Osteoblast (primary cell): Measurements from ENCODE around the gene GOLGB1. TPM values are rescaled to one million over a fixed set of nuclear protein-coding genes. Genes with fewer than 3 reads are reported as not detected.

ENCODE experiments used
- DNase-seq: peaks from one replicate; pipeline ENCODE4 v3.0.0; 2011; ENCODE audit warnings: low spot score, mixed read lengths; ENCODE audit not compliant: insufficient read length; ENCODE audit errors: missing footprints
- H2AFZ ChIP-seq: 2 replicates; pipeline ENCODE4 v1.6.0; 2011; ENCODE audit warnings: mild to moderate bottlenecking, low read length
- H3K27ac ChIP-seq: 2 replicates; pipeline ENCODE4 v1.5.1; 2011; ENCODE audit warnings: mild to moderate bottlenecking, low read depth, low read length, moderate library complexity
- H3K27me3 ChIP-seq: 2 replicates; pipeline ENCODE4 v1.6.0; 2012; ENCODE audit warnings: mild to moderate bottlenecking, control low read depth, inconsistent platforms, low read length, moderate library complexity; ENCODE audit not compliant: insufficient read depth
- H3K36me3 ChIP-seq: 2 replicates; pipeline ENCODE4 v1.5.1; 2011; ENCODE audit warnings: mild to moderate bottlenecking, low read length, control low read depth, moderate library complexity; ENCODE audit not compliant: insufficient read depth
- H3K4me1 ChIP-seq: 2 replicates; pipeline ENCODE4 v1.5.1; 2011; ENCODE audit warnings: mild to moderate bottlenecking, low read length, control low read depth, moderate library complexity; ENCODE audit not compliant: insufficient read depth
- H3K4me2 ChIP-seq: 2 replicates; pipeline ENCODE4 v1.6.0; 2011; ENCODE audit warnings: mild to moderate bottlenecking, low read length; ENCODE audit not compliant: insufficient read depth
- H3K4me3 ChIP-seq: fragments of 200-600 bp; sonication (generic); 3 replicates; pipeline ENCODE4 v1.5.1; 2012; ENCODE audit warnings: mild to moderate bottlenecking, low read length, inconsistent platforms; ENCODE audit not compliant: insufficient read depth
- H3K79me2 ChIP-seq: 2 replicates; pipeline ENCODE4 v1.6.0; 2012; ENCODE audit warnings: mild to moderate bottlenecking, low read length, control low read depth, inconsistent platforms; ENCODE audit not compliant: insufficient read depth
- H3K9me3 ChIP-seq: 2 replicates; pipeline ENCODE4 v1.5.1; 2011; ENCODE audit warnings: low read depth, low read length, control low read depth
- H4K20me1 ChIP-seq: 2 replicates; pipeline ENCODE4 v1.6.0; 2012; ENCODE audit warnings: mild to moderate bottlenecking, low read length, control low read depth; ENCODE audit not compliant: insufficient read depth
- total RNA-seq: library from RNA; depleted of rRNA; stranded (reverse); fragments of >200 nt; gene quantifications from 2 replicates; pipeline ENCODE4 v1.2.3, GENCODE V29; 2012
- TF ChIP-seq, protein P1 (sequence below): IDR thresholded peaks from 2 replicates; pipeline ENCODE4 v1.5.1; 2011; ENCODE audit warnings: mild to moderate bottlenecking, low read depth, low read length, moderate library complexity; ENCODE audit errors: extremely low read depth

Gene GOLGB1
- total RNA-seq, 1 donor: 70.6 TPM

DNA sequence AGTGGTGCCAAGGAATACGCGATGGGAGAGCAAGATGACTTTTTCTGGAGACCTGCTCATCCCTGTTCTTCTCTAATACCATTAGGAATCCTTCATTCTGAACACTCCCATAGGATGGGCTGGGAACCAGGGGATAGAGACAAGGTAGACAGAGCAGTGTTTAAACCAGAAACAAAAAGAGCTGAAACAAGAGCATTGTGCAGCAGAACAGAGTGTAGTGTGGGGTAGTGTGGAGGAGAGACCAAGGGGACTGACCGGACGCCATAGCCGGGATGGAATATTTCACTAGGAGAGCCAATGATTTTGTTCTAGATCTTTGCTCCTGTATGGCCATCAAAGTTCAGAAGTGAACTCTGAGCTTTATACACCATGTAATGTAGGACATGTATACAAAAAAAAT lies 104.5 kb downstream of the GOLGB1 start:
- Histone ChIP-seq H3K4me1 (no peaks in the 10 kb centered on the region), H3K79me2 (no peaks in the 10 kb centered on the region), H3K4me2 (no peak overlapping the region), H4K20me1 (no peaks in the 10 kb centered on the region), H3K9me3 (no peaks in the 10 kb centered on the region), H2AFZ (no peak overlapping the region), H3K27me3 (no peaks in the 10 kb centered on the region), H3K36me3 (no peaks in the 10 kb centered on the region), H3K27ac (no peak overlapping the region), H3K4me3 (no peak overlapping the region)
- no peak for DNase-seq
- TF ChIP-seq, protein P1, sequence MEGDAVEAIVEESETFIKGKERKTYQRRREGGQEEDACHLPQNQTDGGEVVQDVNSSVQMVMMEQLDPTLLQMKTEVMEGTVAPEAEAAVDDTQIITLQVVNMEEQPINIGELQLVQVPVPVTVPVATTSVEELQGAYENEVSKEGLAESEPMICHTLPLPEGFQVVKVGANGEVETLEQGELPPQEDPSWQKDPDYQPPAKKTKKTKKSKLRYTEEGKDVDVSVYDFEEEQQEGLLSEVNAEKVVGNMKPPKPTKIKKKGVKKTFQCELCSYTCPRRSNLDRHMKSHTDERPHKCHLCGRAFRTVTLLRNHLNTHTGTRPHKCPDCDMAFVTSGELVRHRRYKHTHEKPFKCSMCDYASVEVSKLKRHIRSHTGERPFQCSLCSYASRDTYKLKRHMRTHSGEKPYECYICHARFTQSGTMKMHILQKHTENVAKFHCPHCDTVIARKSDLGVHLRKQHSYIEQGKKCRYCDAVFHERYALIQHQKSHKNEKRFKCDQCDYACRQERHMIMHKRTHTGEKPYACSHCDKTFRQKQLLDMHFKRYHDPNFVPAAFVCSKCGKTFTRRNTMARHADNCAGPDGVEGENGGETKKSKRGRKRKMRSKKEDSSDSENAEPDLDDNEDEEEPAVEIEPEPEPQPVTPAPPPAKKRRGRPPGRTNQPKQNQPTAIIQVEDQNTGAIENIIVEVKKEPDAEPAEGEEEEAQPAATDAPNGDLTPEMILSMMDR: no peak

DNA sequence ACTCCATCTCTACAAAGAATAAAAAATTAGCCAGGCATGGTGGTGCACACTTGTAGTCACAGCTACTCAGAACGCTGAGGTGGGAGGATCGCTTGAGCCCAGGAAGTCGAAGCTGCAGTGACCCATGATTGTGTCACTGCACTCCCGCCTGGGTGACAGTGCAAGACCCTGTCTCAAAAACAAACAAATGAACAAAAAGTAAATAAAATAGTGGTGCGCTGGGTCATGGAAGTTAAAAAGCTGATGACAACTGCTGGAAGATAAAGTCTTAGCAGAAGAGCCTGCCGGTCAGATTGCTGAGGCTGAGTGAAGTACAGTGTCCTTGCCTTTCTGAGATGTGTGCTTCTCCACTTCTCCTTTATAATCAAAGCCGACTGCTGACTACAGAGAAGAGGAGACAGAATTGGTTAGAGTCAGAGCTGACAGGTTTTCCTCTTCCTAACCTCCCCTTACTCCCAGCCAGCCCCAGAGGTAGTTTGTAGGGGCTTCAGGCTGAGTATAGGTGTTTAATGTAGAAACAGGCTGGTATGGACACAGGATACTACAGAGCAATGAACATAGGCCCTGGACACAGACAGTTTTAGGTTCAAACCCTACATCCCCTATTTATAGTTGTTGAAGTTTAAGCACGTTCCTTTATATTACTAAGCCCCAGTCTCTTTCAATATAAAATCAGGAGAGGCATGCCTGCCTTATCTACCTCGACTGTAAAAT lies 106.8 kb downstream of the GOLGB1 start:
- Histone ChIP-seq H3K4me2 (no peak overlapping the region), H3K36me3 (no peaks in the 10 kb centered on the region), H4K20me1 (no peaks in the 10 kb centered on the region), H3K4me1 (no peaks in the 10 kb centered on the region), H3K4me3 (no peak overlapping the region), H3K79me2 (no peaks in the 10 kb centered on the region), H3K27me3 (no peaks in the 10 kb centered on the region), H2AFZ (no peak overlapping the region), H3K27ac (no peak overlapping the region), H3K9me3 (no peaks in the 10 kb centered on the region)
- TF ChIP-seq, protein P1: no peak
- no peak for DNase-seq

DNA sequence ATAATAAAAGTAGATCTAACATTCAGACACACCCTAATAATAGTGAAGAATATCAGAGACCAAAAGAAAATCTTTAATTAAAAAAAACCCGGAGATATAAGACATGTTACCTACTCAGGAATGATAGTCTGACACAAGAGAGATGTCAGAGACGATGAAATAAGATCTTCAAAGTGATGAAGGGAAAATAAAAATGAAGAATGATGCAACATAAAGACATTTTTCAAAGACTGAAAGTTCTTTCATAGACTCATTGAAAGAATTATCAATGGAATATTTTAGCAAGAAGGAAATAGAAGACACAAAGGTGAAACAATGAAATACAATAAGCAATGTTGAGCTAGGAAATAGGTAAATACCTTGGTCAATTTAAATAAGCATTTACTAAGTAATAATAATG lies 108.4 kb downstream of the GOLGB1 start:
- no peak for DNase-seq

DNA sequence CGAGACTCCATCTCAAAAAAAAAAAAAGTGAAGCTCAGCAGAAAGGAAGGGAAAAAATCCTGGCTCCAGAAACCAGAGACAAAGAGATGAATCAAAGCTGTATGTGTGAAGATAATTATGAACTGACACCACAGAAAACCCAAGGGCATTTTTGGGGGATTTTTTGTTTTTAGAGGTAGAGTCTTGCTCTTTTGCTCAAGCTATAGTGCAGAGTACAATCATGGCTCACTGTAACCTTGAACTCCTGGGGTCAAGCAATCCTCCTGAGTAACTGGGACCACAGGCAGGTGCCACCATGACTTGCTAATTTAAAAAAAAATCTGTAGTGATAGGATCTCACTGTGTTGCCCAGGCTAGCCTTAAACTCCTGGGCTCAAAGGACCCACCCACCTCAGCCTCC lies 111.6 kb downstream of the GOLGB1 start:
- Histone ChIP-seq H3K4me1 (no peaks in the 10 kb centered on the region), H3K27ac (no peak overlapping the region), H3K36me3 (no peaks in the 10 kb centered on the region), H3K9me3 (no peaks in the 10 kb centered on the region), H2AFZ (no peak overlapping the region), H3K27me3 (no peaks in the 10 kb centered on the region), H3K79me2 (no peaks in the 10 kb centered on the region), H3K4me3 (no peak overlapping the region), H4K20me1 (no peaks in the 10 kb centered on the region), H3K4me2 (no peak overlapping the region)
- TF ChIP-seq, protein P1: no peak
- no peak for DNase-seq

More for the DNA sequence above, 108.4 kb downstream of the GOLGB1 start:
- Histone ChIP-seq H3K27me3 (no peaks in the 10 kb centered on the region), H2AFZ (no peak overlapping the region), H3K4me1 (no peaks in the 10 kb centered on the region), H3K27ac (no peak overlapping the region), H3K9me3 (no peaks in the 10 kb centered on the region), H3K79me2 (no peaks in the 10 kb centered on the region), H3K4me3 (no peak overlapping the region), H4K20me1 (no peaks in the 10 kb centered on the region), H3K4me2 (no peak overlapping the region), H3K36me3 (no peaks in the 10 kb centered on the region)
- TF ChIP-seq, protein P1: no peak
